NT2/D1 (cell line): ENCODE measurements around the gene AHNAK2.

Experiments used
- SUZ12 ChIP-seq: IDR thresholded peaks from 2 replicates; pipeline ENCODE4 v1.6.1; 2011; ENCODE audit not compliant: insufficient read length, insufficient read depth; ENCODE audit errors: extremely low read depth
- YY1 ChIP-seq: IDR thresholded peaks from 2 replicates; pipeline ENCODE4 v1.6.1; 2011; ENCODE audit not compliant: insufficient read length, insufficient read depth
- ZNF274 ChIP-seq: IDR thresholded peaks from 2 replicates; pipeline ENCODE4 v1.6.1; 2011; ENCODE audit warnings: mild to moderate bottlenecking, low read depth, low read length

DNA sequence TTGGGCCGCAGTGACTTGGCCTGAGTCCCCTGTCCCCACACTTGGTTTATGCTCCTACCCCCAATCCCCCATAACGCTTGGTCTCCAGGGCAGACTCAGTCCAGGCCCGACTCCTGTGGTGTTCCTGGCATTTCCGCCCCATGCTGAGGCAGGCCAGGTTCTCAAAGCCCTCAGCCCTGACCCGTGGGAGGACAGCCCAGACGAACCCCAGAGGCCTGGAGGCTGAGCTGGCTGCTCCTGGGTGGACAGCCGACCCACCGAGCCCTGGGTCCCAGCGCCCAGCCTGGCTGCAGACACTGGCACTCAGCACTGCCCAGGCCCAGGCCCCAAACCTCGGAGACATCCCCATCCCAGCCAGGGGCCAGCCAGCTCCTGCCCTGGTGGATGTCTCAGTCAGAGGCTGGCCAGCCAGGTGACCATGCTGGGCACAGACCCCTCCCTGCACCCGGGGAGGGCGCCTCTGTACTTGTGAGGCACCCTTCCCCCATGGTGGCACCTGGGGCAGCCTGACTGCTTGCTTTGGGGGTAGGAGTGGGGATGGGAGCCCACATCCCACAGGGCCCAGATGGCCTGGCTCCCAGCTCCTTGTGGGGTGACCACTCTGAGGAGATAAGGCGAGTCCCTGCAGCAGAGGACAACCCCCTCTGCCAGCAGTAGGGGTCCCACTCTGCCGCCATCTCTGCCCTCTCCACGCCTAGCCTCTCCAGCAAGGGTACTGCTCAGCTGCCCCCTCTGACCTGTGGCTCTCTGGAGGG lies 52.1 kb downstream of the AHNAK2 start:
- no peak for TF ChIP-seq YY1
- no peak for TF ChIP-seq ZNF274
- TF ChIP-seq SUZ12, result no peak
